OCI-LY1 (cell line): ENCODE measurements around the gene DCDC2B.
"Not testable (repeated sequence)": the region's sequence is repeated elsewhere in the genome, so short reads cannot be mapped to it uniquely, and the experiment has no call there.

Experiments
- H2AFZ ChIP-seq: fragments of 200-600 bp; sonication (generic), shearing (Covaris generic); 2 replicates; pipeline ENCODE4 v1.6.0; 2014; ENCODE audit warnings: antibody characterized with exemption, mild to moderate bottlenecking, low read length
- H3F3A ChIP-seq: fragments of 200-600 bp; sonication (generic), shearing (Covaris generic); 2 replicates; pipeline ENCODE4 v1.6.0; 2014; ENCODE audit warnings: mild to moderate bottlenecking, antibody characterized with exemption, low read length, moderate library complexity; ENCODE audit not compliant: insufficient read depth
- H3K27ac ChIP-seq: fragments of 200-600 bp; sonication (generic); 2 replicates; pipeline ENCODE4 v1.5.1; 2014; ENCODE audit warnings: low read length, mixed run types, mild to moderate bottlenecking, low read depth; ENCODE audit not compliant: poor library complexity, severe bottlenecking
- H3K27me3 ChIP-seq: fragments of 200-600 bp; sonication (generic); 2 replicates; pipeline ENCODE4 v1.6.0; 2014; ENCODE audit warnings: antibody characterized with exemption, mild to moderate bottlenecking, low read length, moderate library complexity; ENCODE audit not compliant: insufficient read depth
- H3K36me3 ChIP-seq: fragments of 200-600 bp; sonication (generic); 2 replicates; pipeline ENCODE4 v1.6.1; 2014; ENCODE audit warnings: mild to moderate bottlenecking, antibody characterized with exemption, low read length, moderate library complexity, mixed read lengths; ENCODE audit not compliant: insufficient read depth
- H3K4me1 ChIP-seq: fragments of 200-600 bp; sonication (generic); 2 replicates; pipeline ENCODE4 v1.5.1; 2014; ENCODE audit warnings: mild to moderate bottlenecking, low read length, moderate library complexity; ENCODE audit not compliant: insufficient read depth, severe bottlenecking
- H3K4me2 ChIP-seq: fragments of 200-600 bp; sonication (generic), shearing (Covaris generic); 2 replicates; pipeline ENCODE4 v1.6.1; 2014; ENCODE audit warnings: low read length
- H3K4me3 ChIP-seq: fragments of 200-600 bp; sonication (generic); 2 replicates; pipeline ENCODE4 v1.5.1; 2014; ENCODE audit warnings: low read length, low read depth, mild to moderate bottlenecking, mixed read lengths; ENCODE audit not compliant: poor library complexity, severe bottlenecking
- H3K79me2 ChIP-seq: fragments of 200-600 bp; shearing (Covaris generic); 2 replicates; pipeline ENCODE4 v1.6.1; 2016; ENCODE audit warnings: mixed run types, low read length, mixed read lengths; ENCODE audit not compliant: insufficient read depth
- H3K9ac ChIP-seq: fragments of 200-600 bp; sonication (generic), shearing (Covaris generic); 2 replicates; pipeline ENCODE4 v1.6.1; 2014; ENCODE audit warnings: mild to moderate bottlenecking, low read length, mixed read lengths
- H3K9me2 ChIP-seq: fragments of 200-600 bp; sonication (generic), shearing (Covaris generic); 2 replicates; pipeline ENCODE4 v1.6.1; 2014; ENCODE audit warnings: low read depth, mild to moderate bottlenecking, low read length, mixed read lengths
- H3K9me3 ChIP-seq: fragments of 200-600 bp; shearing (Covaris generic); 2 replicates; pipeline ENCODE4 v1.6.1; 2014; ENCODE audit warnings: low read length, mixed read lengths
- H4K20me1 ChIP-seq: fragments of 200-600 bp; sonication (generic), shearing (Covaris generic); 2 replicates; pipeline ENCODE4 v1.6.0; 2016; ENCODE audit warnings: mild to moderate bottlenecking, low read length; ENCODE audit not compliant: insufficient read depth
- CTCF ChIP-seq: fragments of 200-600 bp; sonication (generic), shearing (Covaris generic); IDR thresholded peaks from 2 replicates; pipeline ENCODE4 v1.5.1; 2017; ENCODE audit warnings: mild to moderate bottlenecking, antibody characterized with exemption, low read length, moderate library complexity, mixed read lengths
- EZH2 ChIP-seq: fragments of 200-600 bp; sonication (generic), shearing (Covaris generic); IDR thresholded peaks from 2 replicates; pipeline ENCODE4 v1.8.0; 2017; ENCODE audit warnings: borderline replicate concordance, mixed run types, mild to moderate bottlenecking, antibody characterized with exemption, low read length, moderate library complexity, mixed read lengths

DCDC2B gene

GRCh38 chr1:32208891-32209328, at the start of gene DCDC2B:
TSS of gene DCDC2B (plus strand) at chr1:32209089. CDS start at chr1:32209094, 5 bp downstream.
- Histone ChIP-seq H3K27me3 (no peaks in the 10 kb centered on the region), H3K4me3 (no peak within 1 kb of the TSS), H4K20me1 (no peaks in the 10 kb centered on the region), H2AFZ (no peak within 1 kb of the TSS), H3K9me3 (no peaks in the 10 kb centered on the region), H3K9ac (no peak within 1 kb of the TSS), H3K79me2 (no peaks in the 10 kb centered on the region), H3K36me3 (peaks cover 19% of the 10 kb centered on the region), H3K9me2 (no peaks in the 10 kb centered on the region), H3K4me1 (peaks cover 15% of the 10 kb centered on the region), H3F3A (no peaks in the 10 kb centered on the region), H3K27ac (no peak within 1 kb of the TSS), H3K4me2 (no peak within 1 kb of the TSS)
- TF ChIP-seq EZH2 (no peak), CTCF (no peak)

- no peak overlapping the region for H3K9ac ChIP-seq
- H3K4me1 ChIP-seq: peaks cover 3% of the 10 kb centered on the region
- no peaks in the 10 kb centered on the region for H3F3A ChIP-seq
- H3K9me3 ChIP-seq: no peaks in the 10 kb centered on the region
- peaks cover 86% of the 10 kb centered on the region for H3K36me3 ChIP-seq
- no peak overlapping the region for H3K4me2 ChIP-seq
- H3K4me3 ChIP-seq: no peak overlapping the region
- H3K27ac ChIP-seq: no peak overlapping the region
- H2AFZ ChIP-seq: no peak overlapping the region
- H3K27me3 ChIP-seq: no peaks in the 10 kb centered on the region
- no peaks in the 10 kb centered on the region for H3K79me2 ChIP-seq
- TF ChIP-seq EZH2 (no peak), CTCF (no peak)
- no peaks in the 10 kb centered on the region for H3K9me2 ChIP-seq
- no peaks in the 10 kb centered on the region for H4K20me1 ChIP-seq
These were observed 49.7 kb upstream of the DCDC2B start for GRCh38 chr1:32159189-32159588.

GRCh38 chr1:32163405-32163804, 45.5 kb upstream of the DCDC2B start:
- Histone ChIP-seq H4K20me1 (no peaks in the 10 kb centered on the region), H3F3A (no peaks in the 10 kb centered on the region), H3K9me2 (no peaks in the 10 kb centered on the region), H3K36me3 (peaks cover 82% of the 10 kb centered on the region), H3K79me2 (no peaks in the 10 kb centered on the region), H3K9me3 (no peaks in the 10 kb centered on the region), H3K4me1 (no peaks in the 10 kb centered on the region), H3K27ac (no peak overlapping the region), H3K4me2 (no peak overlapping the region), H3K9ac (no peak overlapping the region), H3K4me3 (no peak overlapping the region), H2AFZ (no peak overlapping the region), H3K27me3 (no peaks in the 10 kb centered on the region)
- TF ChIP-seq EZH2: no peak
- no peak for TF ChIP-seq CTCF

GRCh38 chr1:32165633-32166032, 43.3 kb upstream of the DCDC2B start:
- peaks cover 78% of the 10 kb centered on the region for H3K36me3 ChIP-seq
- not testable (repeated sequence) for H3K27ac ChIP-seq, H3K4me1 ChIP-seq, H2AFZ ChIP-seq, H3K4me3 ChIP-seq, H4K20me1 ChIP-seq, H3F3A ChIP-seq, H3K9me2 ChIP-seq, H3K27me3 ChIP-seq, H3K9me3 ChIP-seq, H3K79me2 ChIP-seq, H3K9ac ChIP-seq, H3K4me2 ChIP-seq
